ENCODE measurements around the gene AOC3. TPM values are rescaled to one million over a fixed set of nuclear protein-coding genes. Genes with fewer than 3 reads are reported as not detected.

Gene AOC3
- total RNA-seq, 6 experiments from 2014 or later: 3.9 to 14.9 (median 7.1) TPM

GRCh38 chr17:42900460-42901331, 49.7 kb downstream of the AOC3 start, which contains the start of gene G6PC1:
Gene G6PC1 (plus strand): TSS chr17:42900799. CDS start chr17:42900877, 78 bp downstream.
- Histone ChIP-seq H3K4me1 (peaks cover 0 to 27% (median 9%) of the 10 kb centered on the region in 4 donors), H3K4me3 (peak within 1 kb of the TSS; percentile 33 to 84 (median 78)), H3K27me3 (no peaks in the 10 kb centered on the region), H3K9me3 (no peaks in the 10 kb centered on the region), H3K36me3 (peaks cover 0 to 19% (median 9%) of the 10 kb centered on the region in 4 donors), H3K27ac (peak within 1 kb of the TSS; percentile 44 to 82 (median 73))
- 32% methylated on average over 10 of the region's 12 CpGs for WGBS (ENCODE audit: insufficient coverage, low coverage, low lambda C conversion rate, missing lambda C conversion rate)
- intact Hi-C loops (cut with DNase I): no loop called here
- ATAC-seq (peak; percentile 72 to 84 (median 76)), DNase-seq (peak; percentile 61 to 89 (median 78))
- TF ChIP-seq POLR2A (IDR thresholded peaks at IDR 0.05) (peak; percentile 93), CTCF (IDR thresholded peaks at IDR 0.05) (no peak)

- H3K36me3 ChIP-seq: peaks cover 0 to 29% (median 13%) of the 10 kb centered on the region in 4 donors
- TF ChIP-seq CTCF (IDR thresholded peaks at IDR 0.05) (no peak), POLR2A (IDR thresholded peaks at IDR 0.05) (peak; percentile 11)
- peak in 3 of 4 donors; percentile 16 to 43 (median 40) for ATAC-seq
- peak overlapping the region; percentile 44 to 82 (median 73) for H3K27ac ChIP-seq
- H3K4me3 ChIP-seq: peak overlapping the region; percentile 33 to 84 (median 78)
- no peaks in the 10 kb centered on the region for H3K27me3 ChIP-seq
- intact Hi-C loops (cut with DNase I): no loop called here
- peak in 1 of 3 donors; percentile 38 for DNase-seq
- 28% methylated on average over 8 of the region's 10 CpGs for WGBS (ENCODE audit: insufficient coverage, low coverage, low lambda C conversion rate, missing lambda C conversion rate)
- H3K9me3 ChIP-seq: no peaks in the 10 kb centered on the region
- peaks cover 0 to 23% (median 9%) of the 10 kb centered on the region in 4 donors for H3K4me1 ChIP-seq
Measured at GRCh38 chr17:42901535-42902229, 50.7 kb downstream of the AOC3 start.

GRCh38 chr17:42904110-42904469, 53.1 kb downstream of the AOC3 start:
- peak in 2 of 3 donors; percentile 32 to 76 for DNase-seq
- WGBS (ENCODE audit: insufficient coverage, low coverage, low lambda C conversion rate, missing lambda C conversion rate): 18% methylated on average over 4 of the region's 6 CpGs
- Histone ChIP-seq H3K4me3 (peak overlapping the region in 1 of 3 donors; percentile 84), H3K4me1 (peaks cover 0 to 23% (median 9%) of the 10 kb centered on the region in 4 donors), H3K27ac (peak overlapping the region in 2 of 3 donors; percentile 73 to 82), H3K36me3 (peaks cover 0 to 51% (median 23%) of the 10 kb centered on the region in 4 donors), H3K9me3 (no peaks in the 10 kb centered on the region), H3K27me3 (no peaks in the 10 kb centered on the region)
- intact Hi-C loops (cut with DNase I): no loop called here
- no peak for TF ChIP-seq POLR2A (IDR thresholded peaks at IDR 0.05)
- ATAC-seq: peak; percentile 21 to 33 (median 28)

- intact Hi-C loops (cut with DNase I): no loop called here
- peaks cover 0 to 22% (median 6%) of the 10 kb centered on the region in 4 donors for H3K4me1 ChIP-seq
- peaks cover 0 to 80% (median 36%) of the 10 kb centered on the region in 4 donors for H3K36me3 ChIP-seq
- H3K4me3 ChIP-seq: no peak overlapping the region
- 37% methylated on average over 8 of the region's 8 CpGs for WGBS (ENCODE audit: insufficient coverage, low coverage, low lambda C conversion rate, missing lambda C conversion rate)
- H3K27ac ChIP-seq: no peak overlapping the region
- TF ChIP-seq POLR2A (IDR thresholded peaks at IDR 0.05) (no peak), CTCF (IDR thresholded peaks at IDR 0.05) (no peak)
- no peaks in the 10 kb centered on the region for H3K9me3 ChIP-seq
- DNase-seq (no peak), ATAC-seq (no peak)
- no peaks in the 10 kb centered on the region for H3K27me3 ChIP-seq
Measured at GRCh38 chr17:42906772-42907446, 55.9 kb downstream of the AOC3 start.

Small RNA genes within 50 kb of the gene (microRNA-seq; reads per million reads assigned to microRNA genes)
- 0 to 0.29 reads per million in 2 donors for gene MIR6781

Small RNA genes within 50 kb of the gene (small RNA-seq; reads per million reads assigned to genes)
- 0 reads per million in 2 experiments for gene MIR6781
- 0 reads per million in 2 experiments for gene RNU6-287P

Other genes with a start within 250 kb of the AOC3 start
- 10 to 100 TPM; 31.0 to 49.4 (median 43.2) TPM for gene RETREG3, start 241.8 kb upstream of the AOC3 start, total RNA-seq
- 10 to 100 TPM; 17.9 to 44.5 (median 22.0) TPM for gene TUBG1, start 241.5 kb upstream of the AOC3 start, total RNA-seq
- gene TUBG2, start 191.9 kb upstream of the AOC3 start, total RNA-seq: 10 to 100 TPM in 1 of 6 experiments, 1 to 10 TPM in 5; 6.8 to 10.7 (median 7.5) TPM
- 10 to 100 TPM in 5 of 6 experiments, 1 to 10 TPM in 1; 8.1 to 23.7 (median 11.2) TPM for gene PLEKHH3, start 174.2 kb upstream of the AOC3 start, total RNA-seq
- gene CCR10, start 169.4 kb upstream of the AOC3 start, total RNA-seq: under 1 TPM in 3 of 6 experiments, not detected in 3; 0.21 to 0.34 (median 0.31) TPM
- 1 to 10 TPM in 1 of 6 experiments, under 1 TPM in 5; 0.42 to 1.8 (median 0.56) TPM for gene CNTNAP1, start 168.7 kb upstream of the AOC3 start, total RNA-seq
- 10 to 100 TPM in 3 of 6 experiments, 1 to 10 TPM in 3; 5.5 to 16.5 (median 10.8) TPM for gene EZH1, start 106.2 kb upstream of the AOC3 start, total RNA-seq
- gene RAMP2, start 90.0 kb upstream of the AOC3 start, total RNA-seq: 1 to 10 TPM; 1.9 to 9.4 (median 4.4) TPM
- 10 to 100 TPM; 28.3 to 47.0 (median 33.6) TPM for gene VPS25, start 77.8 kb upstream of the AOC3 start, total RNA-seq
- 1 to 10 TPM in 1 of 6 experiments, under 1 TPM in 2, not detected in 3; 0.12 to 1.1 (median 0.22) TPM for gene WNK4, start 70.6 kb upstream of the AOC3 start, total RNA-seq
- 100 to 1,000 TPM in 1 of 6 experiments, 10 to 100 TPM in 5; 50.4 to 118 (median 68.3) TPM for gene COA3, start 52.5 kb upstream of the AOC3 start, total RNA-seq
- under 1 TPM in 1 of 6 experiments, not detected in 5; 0.15 TPM for gene CNTD1, start 52.3 kb upstream of the AOC3 start, total RNA-seq
- gene BECN1, start 26.9 kb upstream of the AOC3 start, total RNA-seq: 10 to 100 TPM; 29.6 to 48.8 (median 37.4) TPM
- gene PSME3, start 17.8 kb upstream of the AOC3 start, total RNA-seq: 10 to 100 TPM; 33.6 to 72.1 (median 42.8) TPM
- gene AOC2, start 6.6 kb upstream of the AOC3 start, total RNA-seq: 1 to 10 TPM in 4 of 6 experiments, under 1 TPM in 2; 0.62 to 2.0 (median 1.4) TPM
- gene G6PC1, start 49.6 kb downstream of the AOC3 start, total RNA-seq: 100 to 1,000 TPM in 5 of 6 experiments, 10 to 100 TPM in 1; 64.5 to 505 (median 185) TPM
- gene AARSD1, start 113.3 kb downstream of the AOC3 start, total RNA-seq: 10 to 100 TPM; 12.3 to 22.1 (median 17.9) TPM
- gene PTGES3L, start 128.9 kb downstream of the AOC3 start, total RNA-seq: not detected
- gene RUNDC1, start 129.4 kb downstream of the AOC3 start, total RNA-seq: 1 to 10 TPM; 3.6 to 5.1 (median 4.6) TPM
- gene RPL27, start 147.2 kb downstream of the AOC3 start, total RNA-seq: 100 to 1,000 TPM; 229 to 528 (median 316) TPM
- gene IFI35, start 155.6 kb downstream of the AOC3 start, total RNA-seq: 10 to 100 TPM; 14.1 to 23.3 (median 18.1) TPM
- gene VAT1, start 171.2 kb downstream of the AOC3 start, total RNA-seq: 10 to 100 TPM; 38.2 to 51.6 (median 43.3) TPM
- gene RND2, start 174.0 kb downstream of the AOC3 start, total RNA-seq: 1 to 10 TPM in 2 of 6 experiments, under 1 TPM in 4; 0.09 to 3.3 (median 0.64) TPM

Data from right lobe of liver (tissue), 6 donors.